GM18909 (cell line): ENCODE data around the gene CTNNBL1.
A peak's percentile ranks its signal among the peaks of the same experiment; 100 is the strongest.
"Not testable (repeated sequence)": the region's sequence is repeated elsewhere in the genome, so short reads cannot be mapped to it uniquely, and the experiment has no call there.

Experiments used
- ATAC-seq: cut with Tn5 transposase; IDR thresholded peaks from one replicate; pipeline ENCODE4 v1.9.1; 2021; ENCODE audit warnings: mild to moderate bottlenecking; ENCODE audit not compliant: unreplicated experiment, poor library complexity

CTNNBL1 gene

DNA sequence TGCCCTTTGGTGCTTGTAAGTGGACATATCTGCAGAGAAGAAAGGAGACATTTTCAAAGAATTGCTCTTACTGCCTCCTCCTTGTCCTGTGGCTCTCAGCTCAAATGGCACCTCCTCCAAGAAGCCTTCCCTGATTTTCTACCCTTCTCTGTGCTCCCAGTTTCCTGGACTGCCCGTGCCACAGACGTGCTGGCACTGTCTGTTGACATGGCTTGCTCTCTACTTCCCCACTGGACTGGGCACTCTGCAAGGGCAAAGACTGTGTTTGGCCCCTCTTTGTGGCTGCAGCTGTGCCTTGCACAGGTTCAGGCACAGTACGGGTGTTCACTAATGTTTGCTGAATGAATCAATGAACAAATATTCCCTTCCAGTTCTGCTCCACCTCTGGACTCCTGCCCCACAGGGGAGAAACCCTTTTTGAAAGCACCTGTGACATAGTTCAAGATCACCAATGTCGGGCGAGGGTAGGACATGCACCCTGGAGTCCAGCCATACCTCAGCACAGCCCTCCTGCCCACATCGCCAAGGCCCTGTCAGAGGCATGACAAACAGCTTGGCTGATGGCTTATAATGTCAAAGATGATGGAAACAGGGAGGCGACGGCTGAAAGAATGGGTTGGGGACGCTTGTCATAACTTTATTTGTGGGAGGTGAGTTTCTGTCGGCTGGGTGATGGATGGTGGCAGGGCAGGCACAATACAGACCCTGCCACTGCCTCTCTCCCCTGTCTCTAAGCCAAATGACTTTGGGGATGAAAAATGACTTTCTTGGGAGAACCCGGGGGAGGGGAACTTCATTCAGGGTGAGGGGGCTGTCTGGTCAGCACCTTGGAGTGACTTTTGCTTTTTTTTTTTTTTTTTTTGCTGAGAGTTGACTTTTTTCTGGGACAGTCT, 15.6 kb upstream of the CTNNBL1 start:
- ATAC-seq: no peak

DNA sequence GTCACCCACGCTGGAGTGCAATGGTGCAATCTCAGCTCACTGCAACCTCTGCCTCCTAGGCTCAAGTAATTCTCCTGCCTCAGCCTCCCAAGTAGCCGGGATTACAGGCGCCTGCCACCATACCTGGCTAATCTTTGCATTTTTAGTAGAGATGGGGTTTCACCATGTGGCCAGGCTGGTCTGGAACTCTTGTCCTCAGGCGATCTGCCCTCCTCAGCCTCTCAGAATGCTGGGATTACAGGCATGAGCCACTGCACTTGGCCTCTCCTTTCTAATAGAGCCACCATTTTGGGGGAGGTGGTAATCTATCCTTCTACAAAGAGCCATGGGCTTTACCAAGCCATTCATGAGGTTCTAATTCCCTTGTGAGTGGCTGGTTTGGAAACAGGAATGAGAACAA, 14.1 kb upstream of the CTNNBL1 start:
- ATAC-seq: not testable (repeated sequence)

GRCh38 chr20:37680420-37680819, 13.4 kb upstream of the CTNNBL1 start:
- ATAC-seq: no peak

GRCh38 chr20:37681384-37682112, 12.3 kb upstream of the CTNNBL1 start:
- ATAC-seq: no peak

GRCh38 chr20:37683146-37683545, 10.7 kb upstream of the CTNNBL1 start:
- not testable (repeated sequence) for ATAC-seq

DNA sequence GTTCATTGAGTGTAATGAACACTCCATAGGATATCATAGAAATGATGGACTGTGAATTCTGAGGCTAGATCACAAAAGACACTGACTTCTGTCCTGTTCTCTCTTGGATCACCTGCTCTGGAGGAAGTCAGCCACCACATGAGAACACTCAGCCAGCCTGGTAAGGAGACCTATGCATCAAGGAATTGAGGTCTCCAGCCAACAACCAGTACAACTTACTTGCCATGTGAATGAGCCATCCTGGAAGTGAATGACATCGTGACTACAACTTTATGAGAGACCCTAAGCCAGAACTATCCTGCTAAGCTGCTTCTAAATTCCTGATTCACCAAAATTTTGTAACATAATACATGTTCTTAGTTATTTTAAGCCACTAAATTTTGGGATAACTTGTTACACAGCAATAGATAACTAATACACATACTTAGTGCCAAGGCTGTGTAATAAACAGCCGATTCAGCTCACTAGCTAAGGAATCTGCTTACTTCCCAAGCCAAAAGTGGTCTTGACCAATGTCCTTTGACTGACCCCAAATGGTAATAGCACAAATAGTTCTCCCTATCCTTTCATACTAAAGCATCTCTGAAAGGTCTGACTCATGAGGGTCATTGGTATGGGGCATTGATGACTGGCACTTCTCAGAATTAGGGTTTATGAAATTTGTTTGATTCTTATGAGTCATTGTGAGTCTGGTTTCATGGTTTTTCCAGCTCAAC, 6.9 kb upstream of the CTNNBL1 start:
- ATAC-seq: no peak

DNA sequence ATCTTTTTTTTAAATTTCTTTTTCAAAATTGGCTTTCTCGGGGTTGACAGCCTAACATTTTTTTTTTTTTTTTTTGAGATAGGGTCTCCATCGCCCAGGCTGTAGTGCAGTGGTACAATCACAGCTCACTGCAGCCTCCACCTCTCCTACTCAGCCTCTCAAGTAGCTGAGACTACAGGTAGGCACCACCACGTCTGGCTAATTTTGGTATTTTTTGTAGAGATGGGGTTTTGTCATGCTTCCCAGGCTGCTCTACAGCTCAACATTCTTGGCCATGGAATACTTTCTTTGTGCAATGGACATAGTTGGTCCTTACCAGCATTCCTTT, 6.4 kb upstream of the CTNNBL1 start:
- ATAC-seq: no peak

DNA sequence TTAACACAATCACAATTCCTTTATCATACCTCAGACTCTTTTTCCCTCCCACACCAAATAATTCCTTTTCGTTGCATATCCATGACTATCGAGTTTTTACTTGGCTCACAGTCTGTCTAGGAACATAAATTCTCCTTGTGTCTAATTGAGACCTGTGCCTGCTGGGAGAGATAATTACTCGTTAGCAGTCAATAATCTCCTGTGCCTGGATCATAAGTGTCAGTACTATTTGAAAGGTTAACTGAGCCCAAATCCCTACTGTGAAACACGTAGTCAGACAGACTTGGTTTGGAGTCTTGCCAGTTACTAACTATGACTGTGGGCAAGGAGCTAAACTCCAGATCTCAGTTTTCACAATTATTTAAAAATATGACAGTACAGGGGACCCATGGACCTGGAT, 5.7 kb upstream of the CTNNBL1 start:
- no peak for ATAC-seq

- no peak for ATAC-seq
Observed at GRCh38 chr20:37690626-37691369, 3.0 kb upstream of the CTNNBL1 start.

- ATAC-seq: no peak
Observed at GRCh38 chr20:37692459-37693166, 1.2 kb upstream of the CTNNBL1 start.

GRCh38 chr20:37693242-37693634, 592 bp upstream of the CTNNBL1 start:
- no peak for ATAC-seq

GRCh38 chr20:37695684-37696342, 2.0 kb downstream of the CTNNBL1 start:
- no peak for ATAC-seq

GRCh38 chr20:37697314-37697713, 3.5 kb downstream of the CTNNBL1 start:
- peak; percentile 55 for ATAC-seq

DNA sequence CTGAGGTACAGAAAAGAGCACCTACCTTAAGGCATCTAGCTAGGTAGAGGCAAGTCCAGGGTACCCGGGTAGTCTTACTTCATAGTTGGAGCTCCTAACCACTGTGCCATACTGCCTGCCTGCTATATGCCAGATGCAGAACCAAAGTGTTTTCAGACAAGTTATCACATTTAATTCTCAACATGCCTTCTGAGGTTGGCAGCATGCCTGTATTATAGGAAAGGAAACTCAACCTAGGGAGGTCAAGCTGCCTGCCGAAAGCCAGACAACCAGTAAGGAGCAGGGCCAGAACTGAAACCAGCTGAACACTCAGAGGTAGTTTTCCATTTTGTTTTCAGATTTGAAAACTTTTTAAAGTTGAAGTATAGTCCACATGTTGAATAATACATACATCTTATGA, 5.4 kb downstream of the CTNNBL1 start:
- no peak for ATAC-seq

DNA sequence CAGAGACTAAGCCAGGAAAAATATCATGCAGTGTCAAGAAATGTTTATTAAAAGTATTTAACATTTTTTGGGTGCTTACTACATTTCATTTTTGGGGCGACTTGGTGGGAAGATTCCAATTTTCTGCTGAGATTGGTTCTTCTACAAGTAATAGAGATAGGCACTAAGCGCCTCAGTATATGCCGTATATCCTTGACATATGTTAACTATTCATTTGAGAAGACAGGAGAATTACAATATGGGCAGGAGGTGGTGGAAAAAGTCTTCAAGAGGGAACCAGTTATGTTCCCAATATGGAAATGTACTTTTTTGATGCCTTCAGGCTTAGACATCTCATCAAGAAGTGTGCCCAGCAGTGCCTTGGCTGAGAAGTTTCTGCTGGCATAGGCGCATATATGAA, 6.5 kb downstream of the CTNNBL1 start:
- no peak for ATAC-seq

DNA sequence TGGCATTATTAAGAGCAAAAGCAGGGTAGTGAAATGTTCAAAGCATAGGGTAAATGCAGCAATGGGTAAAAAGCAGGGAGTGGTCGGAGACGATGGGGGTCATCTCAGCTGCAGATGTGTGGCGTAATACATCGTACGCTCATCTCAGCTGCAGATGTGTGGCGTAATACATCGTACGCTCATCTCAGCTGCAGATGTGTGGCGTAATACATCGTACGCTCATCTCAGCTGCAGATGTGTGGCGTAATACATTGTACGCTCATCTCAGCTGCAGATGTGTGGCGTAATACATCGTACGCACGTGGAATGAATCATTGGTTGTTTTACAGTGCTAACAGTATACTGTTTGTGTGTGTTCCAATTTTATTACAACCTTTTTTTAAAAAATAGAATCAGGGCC, 7.8 kb downstream of the CTNNBL1 start:
- not testable (repeated sequence) for ATAC-seq

DNA sequence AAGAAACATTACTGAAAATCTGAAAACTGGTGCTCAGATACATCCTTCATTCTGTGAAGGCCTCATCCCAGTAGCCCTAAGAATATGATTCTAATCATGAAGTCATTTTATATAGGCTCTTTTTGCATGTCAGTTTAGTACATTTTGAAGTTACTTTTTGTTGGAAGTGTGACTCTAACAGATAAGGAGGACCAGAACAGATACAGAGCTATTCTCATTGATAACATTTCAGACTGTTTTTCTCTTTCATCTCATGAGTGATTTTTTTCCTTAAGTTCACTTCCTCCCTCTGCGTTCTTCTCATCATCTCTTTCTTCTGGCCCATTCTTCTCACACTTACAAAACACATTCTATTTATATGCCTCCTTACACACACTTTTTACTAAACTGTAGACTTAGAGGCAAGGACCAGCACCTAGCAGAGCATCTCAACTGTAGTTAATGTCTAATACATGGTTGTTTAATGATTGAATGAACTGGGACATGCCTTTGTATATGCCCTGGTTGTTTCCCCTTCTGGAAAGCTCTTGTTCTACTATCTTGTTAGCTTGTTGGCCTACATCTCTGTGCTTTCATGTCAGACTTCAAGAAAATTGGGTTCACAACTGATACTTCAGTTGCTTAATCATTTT, 8.7 kb downstream of the CTNNBL1 start:
- no peak for ATAC-seq

GRCh38 chr20:37703035-37703845, 9.4 kb downstream of the CTNNBL1 start:
- no peak for ATAC-seq
